Osteocyte (in vitro differentiated cells): ENCODE results near the gene UGP2. TPM values are rescaled to one million over a fixed set of nuclear protein-coding genes. Genes with fewer than 3 reads are reported as not detected.

ENCODE experiments used
- DNase-seq: peaks from one replicate; pipeline ENCODE4 v3.0.0; 2021; ENCODE audit warnings: mixed read lengths; ENCODE audit not compliant: unreplicated experiment; ENCODE audit errors: extremely low spot score
- H3K27ac Mint-ChIP-seq: one replicate; pipeline ENCODE4 v1.8.0; 2021; ENCODE audit warnings: mild to moderate bottlenecking, mixed read lengths; ENCODE audit not compliant: unreplicated experiment
- H3K27me3 Mint-ChIP-seq: one replicate; pipeline ENCODE4 v1.8.0; 2021; ENCODE audit warnings: mixed read lengths; ENCODE audit not compliant: unreplicated experiment
- H3K36me3 Mint-ChIP-seq: one replicate; pipeline ENCODE4 v1.8.0; 2021; ENCODE audit warnings: mixed read lengths; ENCODE audit not compliant: unreplicated experiment
- H3K4me1 Mint-ChIP-seq: one replicate; pipeline ENCODE4 v1.8.0; 2021; ENCODE audit warnings: mixed read lengths; ENCODE audit not compliant: unreplicated experiment
- H3K4me3 Mint-ChIP-seq: one replicate; pipeline ENCODE4 v1.8.0; 2021; ENCODE audit warnings: mild to moderate bottlenecking, moderate library complexity, mixed read lengths; ENCODE audit not compliant: unreplicated experiment
- H3K9me3 Mint-ChIP-seq: one replicate; pipeline ENCODE4 v1.8.0; 2021; ENCODE audit warnings: mixed read lengths; ENCODE audit not compliant: unreplicated experiment
- total RNA-seq: library from RNA; stranded (reverse); gene quantifications from 2 replicates; pipeline ENCODE4 v1.2.1, GENCODE V29; 2021
- TF ChIP-seq, protein P1 (sequence below): fragments of 200-600 bp; sonication (generic); IDR thresholded peaks from 2 replicates; pipeline ENCODE4 v1.5.0; 2021; ENCODE audit warnings: antibody characterized with exemption, mild to moderate bottlenecking, moderate library complexity

The UGP2 gene
- total RNA-seq, 1 donor from 2014 or later = 109 TPM

DNA sequence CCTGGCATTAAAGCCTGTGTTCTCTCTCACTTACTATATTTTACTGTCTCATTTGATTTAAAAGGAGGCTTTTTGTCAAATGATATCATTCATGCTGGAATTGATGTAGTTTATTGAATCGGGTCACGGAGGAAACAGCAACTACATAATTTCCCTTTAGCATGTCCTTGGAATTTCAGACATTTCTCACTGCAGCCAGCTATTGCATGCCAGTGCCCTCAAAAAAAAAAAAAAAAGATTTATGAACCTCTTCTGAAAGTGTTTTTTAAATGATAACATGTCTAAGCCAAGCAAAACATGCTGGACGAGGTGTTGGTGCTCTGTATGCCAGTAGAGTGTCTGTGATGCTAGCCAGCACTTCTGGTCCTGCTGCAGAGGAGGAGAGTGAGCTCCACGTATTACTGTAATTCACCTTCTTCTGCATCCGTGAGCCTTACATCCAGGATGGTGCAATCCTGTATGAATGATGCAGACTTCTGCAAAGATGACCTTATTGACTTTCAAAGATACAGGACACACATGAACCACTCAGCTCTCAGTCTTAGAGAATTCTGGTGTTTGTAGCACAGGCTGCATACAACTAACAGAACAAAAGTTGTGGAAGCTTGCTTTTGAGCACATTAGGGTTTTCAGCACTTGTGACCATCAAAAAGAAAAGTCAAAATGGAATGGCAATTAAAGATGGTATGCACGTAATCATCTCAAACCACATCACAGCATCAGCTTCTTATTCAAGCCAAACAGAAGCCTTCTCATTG is 31.1 kb downstream of the UGP2 start:
- peaks cover 53% of the 10 kb centered on the region for H3K4me1 Mint-ChIP-seq
- H3K9me3 Mint-ChIP-seq = peaks cover 4% of the 10 kb centered on the region
- H3K27me3 Mint-ChIP-seq = no peaks in the 10 kb centered on the region
- no peak overlapping the region for H3K4me3 Mint-ChIP-seq
- DNase-seq = no peak
- peaks cover 39% of the 10 kb centered on the region for H3K36me3 Mint-ChIP-seq
- H3K27ac Mint-ChIP-seq = peak overlapping the region; percentile 86
- TF ChIP-seq, protein P1, sequence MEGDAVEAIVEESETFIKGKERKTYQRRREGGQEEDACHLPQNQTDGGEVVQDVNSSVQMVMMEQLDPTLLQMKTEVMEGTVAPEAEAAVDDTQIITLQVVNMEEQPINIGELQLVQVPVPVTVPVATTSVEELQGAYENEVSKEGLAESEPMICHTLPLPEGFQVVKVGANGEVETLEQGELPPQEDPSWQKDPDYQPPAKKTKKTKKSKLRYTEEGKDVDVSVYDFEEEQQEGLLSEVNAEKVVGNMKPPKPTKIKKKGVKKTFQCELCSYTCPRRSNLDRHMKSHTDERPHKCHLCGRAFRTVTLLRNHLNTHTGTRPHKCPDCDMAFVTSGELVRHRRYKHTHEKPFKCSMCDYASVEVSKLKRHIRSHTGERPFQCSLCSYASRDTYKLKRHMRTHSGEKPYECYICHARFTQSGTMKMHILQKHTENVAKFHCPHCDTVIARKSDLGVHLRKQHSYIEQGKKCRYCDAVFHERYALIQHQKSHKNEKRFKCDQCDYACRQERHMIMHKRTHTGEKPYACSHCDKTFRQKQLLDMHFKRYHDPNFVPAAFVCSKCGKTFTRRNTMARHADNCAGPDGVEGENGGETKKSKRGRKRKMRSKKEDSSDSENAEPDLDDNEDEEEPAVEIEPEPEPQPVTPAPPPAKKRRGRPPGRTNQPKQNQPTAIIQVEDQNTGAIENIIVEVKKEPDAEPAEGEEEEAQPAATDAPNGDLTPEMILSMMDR = no peak

DNA sequence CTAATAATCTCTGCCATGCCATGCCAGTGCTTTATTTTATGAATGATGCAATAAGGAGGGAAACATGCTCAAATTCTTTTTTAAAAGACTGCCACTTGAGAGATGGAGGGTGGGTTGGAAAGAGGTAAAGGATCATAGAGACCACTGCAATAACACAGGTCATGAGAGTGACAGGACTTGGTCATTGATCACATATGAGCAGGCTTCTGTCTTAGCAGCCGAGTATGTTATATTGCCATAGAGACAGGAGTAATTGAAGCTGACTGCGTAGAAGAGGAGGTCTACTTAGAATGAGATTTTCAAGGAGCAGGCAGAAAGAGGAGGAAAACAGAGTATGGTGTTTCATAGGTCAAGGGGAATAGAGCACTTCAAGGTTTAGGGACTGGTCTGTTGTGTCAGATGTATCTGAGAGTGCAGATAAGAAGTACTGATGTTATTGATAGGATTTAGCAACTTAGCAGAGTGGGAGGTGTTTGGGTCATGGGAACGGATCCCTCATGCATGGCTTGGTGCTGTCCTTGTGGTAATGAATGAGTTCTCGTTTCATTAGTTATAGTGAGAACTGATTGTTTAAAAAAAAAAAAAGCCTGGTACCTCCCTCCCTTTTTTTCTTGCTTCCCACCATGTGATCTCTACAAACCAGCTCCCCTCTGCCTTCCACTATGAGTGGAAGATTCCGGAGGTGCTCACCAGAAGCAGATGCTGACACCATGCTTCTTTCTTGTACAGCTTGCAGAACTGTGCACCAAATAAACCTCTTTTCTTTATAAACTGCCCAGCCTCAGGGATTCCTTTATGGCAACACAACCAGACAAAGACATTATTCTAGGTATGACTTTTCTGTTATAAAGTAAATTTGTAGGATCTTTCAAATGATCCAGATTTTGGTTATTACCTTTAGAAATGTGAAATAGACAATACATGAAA is 32.8 kb downstream of the UGP2 start:
- no peak for DNase-seq
- Mint-ChIP-seq H3K9me3 (peaks cover 4% of the 10 kb centered on the region), H3K27me3 (no peaks in the 10 kb centered on the region), H3K27ac (no peak overlapping the region), H3K4me3 (no peak overlapping the region), H3K4me1 (peaks cover 53% of the 10 kb centered on the region), H3K36me3 (peaks cover 43% of the 10 kb centered on the region)
- TF ChIP-seq, protein P1 = no peak

DNA sequence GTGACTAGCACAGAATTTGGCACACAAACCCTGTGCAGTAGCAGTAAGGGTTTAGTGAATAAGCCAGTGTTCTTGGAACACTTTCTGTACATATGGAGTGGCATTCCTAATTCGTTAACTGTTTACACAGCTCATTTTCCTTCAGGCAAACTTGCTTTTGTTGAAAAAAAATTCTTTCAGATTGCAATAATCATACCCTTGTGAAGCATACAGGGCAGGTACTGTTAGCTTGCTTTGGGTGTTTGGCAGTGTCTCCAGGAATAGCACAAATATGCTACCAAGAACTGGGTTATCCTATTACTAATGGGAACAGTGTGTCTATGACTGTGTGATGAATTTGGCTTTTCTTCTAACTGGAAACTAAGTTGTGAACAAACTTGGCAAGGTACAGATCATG is 33.4 kb downstream of the UGP2 start:
- peaks cover 4% of the 10 kb centered on the region for H3K9me3 Mint-ChIP-seq
- no peak for DNase-seq
- peaks cover 43% of the 10 kb centered on the region for H3K36me3 Mint-ChIP-seq
- peak overlapping the region; percentile 54 for H3K27ac Mint-ChIP-seq
- H3K4me1 Mint-ChIP-seq = peaks cover 53% of the 10 kb centered on the region
- H3K27me3 Mint-ChIP-seq = no peaks in the 10 kb centered on the region
- no peak overlapping the region for H3K4me3 Mint-ChIP-seq
- TF ChIP-seq, protein P1 = no peak

DNA sequence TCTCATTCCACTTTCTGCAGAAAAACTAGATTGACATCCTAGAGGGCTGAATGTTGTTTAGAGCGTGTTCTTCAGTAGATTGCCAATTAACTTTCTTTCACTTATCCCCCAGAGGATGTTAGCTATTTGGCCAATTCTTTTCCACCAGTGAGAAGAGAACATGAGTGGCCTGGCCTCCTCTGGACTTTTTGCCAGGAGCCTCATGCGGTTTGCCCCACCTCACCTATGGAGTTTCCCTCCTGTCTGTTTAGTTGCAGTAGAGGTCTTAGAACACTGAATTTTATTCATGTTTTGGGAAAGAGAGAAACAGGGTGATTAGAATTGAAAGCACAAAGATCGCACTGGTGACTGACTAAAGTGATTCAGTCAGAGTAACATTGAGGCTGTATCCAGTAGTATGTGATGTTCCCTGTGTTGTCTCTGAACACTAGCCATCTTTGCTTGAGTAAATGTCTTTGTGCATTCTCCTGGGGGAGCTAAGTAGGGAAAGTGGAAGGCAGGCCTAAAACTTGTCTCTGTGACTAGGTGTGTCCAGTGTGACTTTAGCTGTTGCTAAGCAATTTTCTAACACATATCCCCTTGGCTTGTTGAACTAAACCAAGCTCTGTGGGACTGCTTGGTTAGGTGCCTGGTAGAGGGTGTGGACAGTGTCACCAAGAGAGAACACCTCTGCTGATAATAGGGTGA is 34.0 kb downstream of the UGP2 start:
- Mint-ChIP-seq H3K36me3 (peaks cover 44% of the 10 kb centered on the region), H3K27ac (peak overlapping the region; percentile 54), H3K9me3 (peaks cover 4% of the 10 kb centered on the region), H3K4me3 (no peak overlapping the region), H3K4me1 (peaks cover 50% of the 10 kb centered on the region), H3K27me3 (no peaks in the 10 kb centered on the region)
- TF ChIP-seq, protein P1 = no peak
- DNase-seq = no peak
